GM12891 (cell line): ENCODE measurements around the gene RSPO4.

Experiments used
- PAX5 ChIP-seq: IDR thresholded peaks from 2 replicates; pipeline ENCODE4 v1.6.1; 2011; ENCODE audit warnings: low read length, moderate library complexity, mild to moderate bottlenecking; ENCODE audit not compliant: insufficient read depth, severe bottlenecking
- POLR2A ChIP-seq: IDR thresholded peaks from 2 replicates; pipeline ENCODE4 v1.6.1; 2011; ENCODE audit warnings: low read depth, low read length, control low read depth
- POLR2AphosphoS5 ChIP-seq: IDR thresholded peaks from 2 replicates; pipeline ENCODE4 v1.6.1; 2011; ENCODE audit warnings: low read depth, low read length, control low read depth
- TAF1 ChIP-seq: IDR thresholded peaks from 2 replicates; pipeline ENCODE4 v1.6.1; 2011; ENCODE audit warnings: low read depth, low read length, control low read depth

- TF ChIP-seq POLR2AphosphoS5, result no peak
- no peak for TF ChIP-seq POLR2A
- no peak for TF ChIP-seq TAF1
- no peak for TF ChIP-seq PAX5
These were observed 11.6 kb upstream of the RSPO4 start for GRCh38 chr20:1013566-1014340.
